GM19455 (cell line): ENCODE data around the gene JADE3.
"Not testable (repeated sequence)": the region's sequence is repeated elsewhere in the genome, so short reads cannot be mapped to it uniquely, and the experiment has no call there.

ENCODE experiments used
- ATAC-seq: cut with Tn5 transposase; IDR thresholded peaks from one replicate; pipeline ENCODE4 v1.9.1; 2021; ENCODE audit not compliant: unreplicated experiment

JADE3 gene

GRCh38 chrX:46929439-46930261 lies 17.4 kb downstream of the JADE3 start:
- ATAC-seq = no peak

GRCh38 chrX:46935295-46935694 lies 23.1 kb downstream of the JADE3 start:
- no peak for ATAC-seq

DNA sequence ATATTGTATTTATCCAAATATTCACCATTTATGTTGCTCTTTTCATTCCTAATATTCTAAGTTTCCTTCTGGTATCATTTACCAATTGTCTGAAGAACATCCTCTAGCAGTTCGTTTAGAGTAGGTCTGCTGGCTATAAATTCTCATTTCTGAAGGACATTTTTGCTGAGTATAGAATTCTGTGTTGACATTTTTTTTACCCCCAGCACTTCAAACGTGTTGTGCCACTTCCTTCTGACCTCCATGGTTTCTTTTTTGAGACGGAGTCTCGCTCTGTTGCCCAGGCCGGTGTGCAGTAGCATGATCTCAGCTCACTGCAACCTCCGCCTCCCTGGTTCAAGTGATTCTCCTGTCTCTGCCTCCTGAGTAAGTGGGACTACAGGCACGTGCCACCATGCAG lies 26.4 kb downstream of the JADE3 start:
- no peak for ATAC-seq

GRCh38 chrX:46941341-46941740 lies 29.1 kb downstream of the JADE3 start:
- ATAC-seq = no peak

- no peak for ATAC-seq
Measured at GRCh38 chrX:46953137-46953527, 40.9 kb downstream of the JADE3 start.

- no peak for ATAC-seq
Measured at GRCh38 chrX:46953597-46953996, 41.4 kb downstream of the JADE3 start.

DNA sequence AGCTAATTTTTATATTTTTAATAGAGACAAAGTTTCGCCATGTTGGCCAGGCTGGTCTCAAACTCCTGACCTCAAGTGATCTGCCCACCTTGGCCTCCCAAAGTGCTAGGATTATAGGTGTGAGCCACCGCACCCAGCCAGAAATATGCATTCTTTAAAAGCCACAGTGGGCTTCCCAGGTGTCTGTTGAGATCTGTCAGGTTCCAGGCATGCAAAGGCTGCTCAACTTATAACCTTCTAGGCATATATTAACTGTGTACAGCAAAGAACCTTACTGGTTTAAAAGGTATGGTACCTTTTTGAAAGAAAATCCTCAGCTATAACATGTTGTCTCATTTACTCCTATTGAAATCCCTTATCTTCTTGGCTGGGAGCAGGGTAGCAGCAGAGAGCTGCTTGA lies 42.5 kb downstream of the JADE3 start:
- ATAC-seq = no peak

- ATAC-seq = not testable (repeated sequence)
Measured at GRCh38 chrX:46956589-46956988, 44.4 kb downstream of the JADE3 start.

DNA sequence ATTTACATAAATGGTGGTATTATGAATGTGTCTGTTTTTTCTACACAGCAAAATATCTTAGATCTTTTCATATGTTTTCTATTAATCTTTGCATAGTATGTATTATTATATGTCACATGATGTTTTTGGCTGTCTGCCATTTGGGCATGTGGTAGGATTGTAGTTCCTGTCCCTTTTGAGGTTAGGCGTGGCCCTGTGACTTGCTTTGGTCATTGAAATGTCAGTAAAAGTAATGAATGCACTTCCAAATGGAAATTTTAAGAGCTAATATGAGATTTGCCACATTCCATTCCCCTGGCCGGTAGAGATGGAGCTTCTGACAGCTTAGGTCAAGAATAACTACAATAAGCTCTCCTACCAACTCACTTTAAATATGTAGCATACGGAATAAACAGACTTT lies 45.1 kb downstream of the JADE3 start:
- ATAC-seq = no peak

DNA sequence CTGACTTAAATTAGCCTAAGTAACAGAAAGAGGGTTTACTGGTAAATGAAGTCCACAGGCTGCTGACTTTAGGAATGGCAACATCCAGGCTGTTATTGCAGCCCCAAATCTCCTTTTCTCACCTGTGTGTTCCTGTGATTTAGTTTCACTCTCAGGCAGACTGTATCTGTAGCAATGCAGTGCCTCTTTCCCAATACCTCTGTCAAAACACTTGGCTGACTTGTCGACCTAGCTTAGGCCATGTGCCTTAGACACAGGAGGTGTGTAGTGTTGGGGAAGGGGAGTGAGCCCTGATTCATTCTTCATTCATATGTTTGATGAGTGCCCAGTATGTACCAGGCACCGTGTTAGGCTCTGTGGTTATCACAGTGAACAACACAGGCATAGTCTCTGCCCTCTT lies 46.9 kb downstream of the JADE3 start:
- ATAC-seq = no peak

- ATAC-seq = no peak
Measured at GRCh38 chrX:46959985-46960700, 47.9 kb downstream of the JADE3 start.

DNA sequence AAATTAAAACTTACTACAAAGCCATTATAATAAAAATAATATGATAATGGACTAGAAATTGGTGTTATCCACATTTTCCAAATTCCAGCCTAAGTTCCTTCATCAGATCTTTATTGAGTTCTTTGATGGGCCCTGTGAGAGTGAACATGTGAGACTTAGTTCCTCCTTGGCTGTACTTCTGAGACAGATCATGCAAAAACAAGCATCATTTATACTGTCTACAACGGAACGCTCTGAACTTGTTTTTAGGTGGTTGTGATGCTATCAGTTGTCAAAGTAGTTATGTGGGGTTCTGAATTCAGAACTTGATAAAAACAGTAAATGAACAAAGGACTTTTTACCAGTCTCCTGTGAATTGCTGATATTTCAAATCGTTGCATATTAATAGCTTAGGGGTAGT lies 48.9 kb downstream of the JADE3 start:
- ATAC-seq = no peak

- ATAC-seq = no peak
Measured at GRCh38 chrX:46961574-46962283, 49.5 kb downstream of the JADE3 start.

- no peak for ATAC-seq
Measured at GRCh38 chrX:46965125-46965758, 53.0 kb downstream of the JADE3 start.

- peak; percentile 61 for ATAC-seq
Measured at GRCh38 chrX:46967547-46967946, 55.3 kb downstream of the JADE3 start.

DNA sequence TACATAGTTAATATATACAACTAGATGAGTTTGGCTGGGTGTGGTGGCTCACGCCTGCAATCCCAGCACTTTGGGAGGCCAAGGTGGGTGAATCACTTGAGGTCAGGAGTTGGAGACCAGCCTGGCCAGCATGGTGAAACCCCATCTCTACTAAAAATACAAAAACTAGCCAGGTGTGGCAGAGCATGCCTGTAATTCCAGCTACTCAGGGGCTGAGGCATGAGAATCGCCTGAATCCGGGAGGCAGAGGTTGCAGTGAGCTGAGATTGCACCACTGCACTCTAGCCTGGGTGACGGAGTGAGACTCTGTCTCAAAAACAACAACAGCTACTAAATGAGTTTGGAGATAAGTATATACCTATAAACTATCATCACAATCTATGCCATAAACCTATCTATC lies 64.8 kb downstream of the JADE3 start:
- not testable (repeated sequence) for ATAC-seq

GRCh38 chrX:46978341-46979291 lies 66.4 kb downstream of the JADE3 start:
- no peak for ATAC-seq

DNA sequence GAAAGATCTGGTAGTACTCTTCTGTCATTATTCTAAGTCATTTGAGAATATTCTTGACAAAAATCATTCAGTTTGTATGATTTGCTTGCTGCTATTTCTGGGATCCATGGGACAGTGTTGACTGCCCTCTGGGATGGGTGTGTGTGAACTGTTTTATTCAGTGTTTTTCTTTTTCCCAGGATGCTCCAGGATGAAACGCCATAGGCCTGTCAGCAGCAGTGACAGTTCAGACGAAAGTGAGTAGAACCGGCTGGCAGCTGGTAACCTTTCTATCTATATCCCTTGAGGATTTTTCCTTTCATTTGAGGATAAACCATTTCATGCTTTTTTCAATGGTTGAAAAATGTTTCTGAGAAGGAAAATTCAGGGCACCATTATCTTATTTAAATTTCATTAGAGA lies 72.5 kb downstream of the JADE3 start:
- no peak for ATAC-seq

GRCh38 chrX:46989548-46989947 lies 77.3 kb downstream of the JADE3 start:
- ATAC-seq = no peak

GRCh38 chrX:46991664-46992063 lies 79.4 kb downstream of the JADE3 start:
- no peak for ATAC-seq
